Heart left ventricle (tissue), 13 donors: ENCODE measurements around the gene HES5.

Experiments used
- POLR2A ChIP-seq, 2 donors: fragments of 450-650 bp; IDR thresholded peaks; one replicate each; pipeline ENCODE4 v1.6.1; 2017; ENCODE audit warnings: antibody characterized with exemption in 2 of 2, mild to moderate bottlenecking in 2 of 2, moderate library complexity in 2 of 2
- TF ChIP-seq, protein P1 (sequence below), 12 donors: fragments of 200-600 bp; sonication (generic) in 4 of 12; IDR thresholded peaks; one replicate each; pipeline versions ENCODE4 v1.5.0 to v1.8.0; 2018 to 2022; ENCODE audit warnings: antibody characterized with exemption in 12 of 12, mild to moderate bottlenecking in 5 of 12
- donor health status: ischemic (EF 13 %, LVEDD 7.1; RV severe dilation, severe dysfunction).
- donor health status: DM: no; HTN: yes; CAD: no.
- donor health status: DM: no; HTN: no; CAD: no.
- donor health status: ischemic (EF 25% LVEDD 6.9; RV normal size, moderate dysfunction).
- donor health status: ischemic (EF 25% LVEDD 5.7; RV mildly dilated, moderate dysfunction).
- donor health status: ischemic (EF 35%, LVEDD 5.7; RV mildly dilated, moderate dysfunction).
- donor health status: nonischemic (EF 11% LVEDD 7.7; RV severe dilation, severe dysfunction).
- donor health status: DM: yes; HTN: yes; CAD: no.
- donor health status: PGD.
- donor health status: ischemic (EF 29% LVEDD 5.4; RV normal size, mild dysfunction).
- donor health status: nonischemic (EF 23%, LVEDD 6.1; RV moderate dilation, normal function).

GRCh38 chr1:2554621-2555387 lies 24.7 kb upstream of the HES5 start:
- TF ChIP-seq, protein P1, sequence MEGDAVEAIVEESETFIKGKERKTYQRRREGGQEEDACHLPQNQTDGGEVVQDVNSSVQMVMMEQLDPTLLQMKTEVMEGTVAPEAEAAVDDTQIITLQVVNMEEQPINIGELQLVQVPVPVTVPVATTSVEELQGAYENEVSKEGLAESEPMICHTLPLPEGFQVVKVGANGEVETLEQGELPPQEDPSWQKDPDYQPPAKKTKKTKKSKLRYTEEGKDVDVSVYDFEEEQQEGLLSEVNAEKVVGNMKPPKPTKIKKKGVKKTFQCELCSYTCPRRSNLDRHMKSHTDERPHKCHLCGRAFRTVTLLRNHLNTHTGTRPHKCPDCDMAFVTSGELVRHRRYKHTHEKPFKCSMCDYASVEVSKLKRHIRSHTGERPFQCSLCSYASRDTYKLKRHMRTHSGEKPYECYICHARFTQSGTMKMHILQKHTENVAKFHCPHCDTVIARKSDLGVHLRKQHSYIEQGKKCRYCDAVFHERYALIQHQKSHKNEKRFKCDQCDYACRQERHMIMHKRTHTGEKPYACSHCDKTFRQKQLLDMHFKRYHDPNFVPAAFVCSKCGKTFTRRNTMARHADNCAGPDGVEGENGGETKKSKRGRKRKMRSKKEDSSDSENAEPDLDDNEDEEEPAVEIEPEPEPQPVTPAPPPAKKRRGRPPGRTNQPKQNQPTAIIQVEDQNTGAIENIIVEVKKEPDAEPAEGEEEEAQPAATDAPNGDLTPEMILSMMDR (IDR thresholded peaks at IDR 0.05): peak in 11 of 12 donors; percentile 30 to 59 (median 42)
- TF ChIP-seq POLR2A (IDR thresholded peaks at IDR 0.05): no peak
